ENCODE measurements around the gene TUT4. TPM values are rescaled to one million over a fixed set of nuclear protein-coding genes. Genes with fewer than 3 reads are reported as not detected.

Gene TUT4
- 39.6 and 40.9 TPM in 2 replicates for total RNA-seq (2014; rRNA removed; shearing (Covaris generic))

GRCh38 chr1:52552505-52553361, at the start of gene TUT4:
TSS of gene TUT4 (minus strand) at chr1:52553092. CDS start at chr1:52526280, 26,812 bp downstream.

GRCh38 chr1:52601991-52602855, 49.3 kb upstream of the TUT4 start, which contains the start of gene GPX7:
TSS of gene GPX7 (plus strand) at chr1:52602371. CDS start at chr1:52602410, 39 bp downstream.

GRCh38 chr1:52404116-52404974, 148.5 kb downstream of the TUT4 start, which contains the start of the genes ORC1 and PRPF38A:
TSS of gene ORC1 (minus strand) at chr1:52404423. CDS start at chr1:52402223, 2,200 bp downstream.
TSS of gene PRPF38A (plus strand) at chr1:52404602. CDS start at chr1:52404750, 148 bp downstream.

Other genes starting within 250 kb of the TUT4 start
- gene CC2D1B, start 186.9 kb downstream of the TUT4 start, total RNA-seq (2014; rRNA removed; shearing (Covaris generic)) = 37.4 TPM in 2 replicates
- 20.3 and 26.4 TPM in 2 replicates for gene ORC1, start 148.7 kb downstream of the TUT4 start, total RNA-seq (2014; rRNA removed; shearing (Covaris generic))
- 32.0 and 33.9 TPM in 2 replicates for gene PRPF38A, start 148.5 kb downstream of the TUT4 start, total RNA-seq (2014; rRNA removed; shearing (Covaris generic))
- gene GPX7, start 49.3 kb upstream of the TUT4 start, total RNA-seq (2014; rRNA removed; shearing (Covaris generic)) = 3.2 and 5.7 TPM in 2 replicates
- not detected in 2 replicates for gene SHISAL2A, start 80.1 kb upstream of the TUT4 start, total RNA-seq (2014; rRNA removed; shearing (Covaris generic))
- gene COA7, start 145.3 kb upstream of the TUT4 start, total RNA-seq (2014; rRNA removed; shearing (Covaris generic)) = 15.1 and 19.3 TPM in 2 replicates
- gene ZYG11B, start 173.4 kb upstream of the TUT4 start, total RNA-seq (2014; rRNA removed; shearing (Covaris generic)) = 10.6 and 11.4 TPM in 2 replicates

All from A375 (cell line).